Body of pancreas (tissue), 4 donors: ENCODE data around the gene KIAA0232. TPM values are rescaled to one million over a fixed set of nuclear protein-coding genes. Genes with fewer than 3 reads are reported as not detected.

ENCODE experiments used
- ATAC-seq: fragments of 150-250 bp; one replicate; pipeline ENCODE4 v1.9.1; 2016
- DNase-seq, 4 donors: peaks; one replicate each; pipeline ENCODE4 v3.0.0-alpha.2; 2019
- H3K27ac ChIP-seq, 4 donors: fragments of 200-600 bp; sonication (generic); 1 replicate in 3 of 4; 2 replicates in 1 of 4; pipeline versions ENCODE4 v1.5.1 to v1.6.1; 2016 to 2019; ENCODE audit warnings: mild to moderate bottlenecking in 1 of 4, mixed read lengths in 1 of 4, moderate library complexity in 1 of 4
- H3K27me3 ChIP-seq, 2 donors: fragments of 200-600 bp; sonication (generic); one replicate each; pipeline ENCODE4 v1.6.0; 2016; ENCODE audit warnings: mild to moderate bottlenecking in 1 of 2
- H3K36me3 ChIP-seq, 2 donors: fragments of 200-600 bp; sonication (generic); replicated peaks in 1 of 2; 2 replicates each; pipeline ENCODE4 v1.5.1; 2016; ENCODE audit warnings: low read depth in 2 of 2; ENCODE audit not compliant: insufficient read depth in 1 of 2
- H3K4me1 ChIP-seq: fragments of 200-600 bp; sonication (generic); one replicate; pipeline ENCODE4 v1.6.0; 2016
- H3K4me3 ChIP-seq, 2 donors: fragments of 200-600 bp; sonication (generic); 1 replicate in 1 of 2; 2 replicates in 1 of 2; pipeline ENCODE4 v1.5.1; 2016 to 2019
- H3K9me3 ChIP-seq, 3 donors: fragments of 200-600 bp; sonication (generic); 1 replicate in 2 of 3; 2 replicates in 1 of 3; pipeline ENCODE4 v1.5.1; 2016
- POLR2A ChIP-seq, 3 donors: fragments of 450-650 bp; IDR thresholded peaks; one replicate each; pipeline ENCODE4 v1.6.1; 2016; ENCODE audit warnings: antibody characterized with exemption in 3 of 3, mild to moderate bottlenecking in 2 of 3
- WGBS, 2 donors: methylation state at CpG; one replicate each; pipeline ENCODE4 v1.1.5; 2017; 5-methylcytosine and 5-hydroxymethylcytosine counted together
- intact Hi-C: fragments of 100-400 bp; cut with DNase I; formaldehyde crosslinking; loops from one replicate; pipeline ENCODE4 v1.15.1; 2023
- total RNA-seq, 2 donors: library from RNA; depleted of rRNA; stranded (reverse); fragments of >200 nt; gene quantifications; one replicate each; pipeline ENCODE4 v1.1.0, GENCODE V29; 2016
- TF ChIP-seq, protein P1 (sequence below), 7 experiments: fragments of 450-650 bp in 4 of 7; fragments of 200-600 bp in 3 of 7; sonication (generic) in 3 of 7; IDR thresholded peaks; one replicate each; pipeline ENCODE4 v1.5.1; 2016 to 2019; ENCODE audit warnings: antibody characterized with exemption in 7 of 7

Gene KIAA0232
- total RNA-seq, 2 donors from 2014 or later, result 9.6 to 15.0 TPM

DNA sequence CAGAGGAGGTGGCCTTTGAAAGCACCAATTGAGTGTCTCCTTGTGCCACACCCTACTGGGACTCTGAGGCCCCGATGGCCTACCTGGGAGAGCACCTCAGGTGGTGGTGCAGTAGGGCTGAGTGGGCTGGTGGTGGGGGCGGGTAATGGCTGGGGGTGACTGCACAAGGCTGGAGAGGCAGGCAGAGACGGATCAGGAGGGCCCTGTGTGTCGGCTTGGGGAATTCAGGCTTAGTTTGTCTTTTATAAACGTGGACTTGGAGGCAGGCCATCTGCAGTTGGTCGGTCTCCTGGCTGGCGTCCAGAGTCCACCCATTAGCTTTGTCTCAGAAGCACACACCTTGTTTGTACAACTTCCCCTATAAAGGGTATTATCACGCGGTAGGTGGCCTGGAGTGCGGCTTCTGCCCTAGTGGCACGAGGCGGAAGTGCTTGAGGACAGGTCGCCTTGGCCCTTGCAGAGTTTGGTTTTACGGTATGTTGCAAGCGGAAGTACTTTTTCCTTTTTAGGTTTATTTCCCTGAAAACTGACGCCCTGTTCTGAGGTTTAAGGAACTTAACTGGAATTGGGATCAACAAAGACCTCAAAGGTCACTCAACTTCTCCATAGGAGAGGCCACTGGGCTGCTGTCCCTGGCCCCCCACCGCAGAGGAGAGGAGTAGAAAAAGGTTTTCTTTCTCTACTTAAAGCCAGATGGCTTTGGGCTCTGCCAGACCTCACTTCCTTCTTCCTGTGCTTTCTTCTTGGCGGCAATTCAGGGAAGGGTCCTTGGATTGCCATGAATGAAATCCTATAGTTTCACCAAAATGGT is 135.1 kb downstream of the KIAA0232 start:
- TF ChIP-seq, protein P1, sequence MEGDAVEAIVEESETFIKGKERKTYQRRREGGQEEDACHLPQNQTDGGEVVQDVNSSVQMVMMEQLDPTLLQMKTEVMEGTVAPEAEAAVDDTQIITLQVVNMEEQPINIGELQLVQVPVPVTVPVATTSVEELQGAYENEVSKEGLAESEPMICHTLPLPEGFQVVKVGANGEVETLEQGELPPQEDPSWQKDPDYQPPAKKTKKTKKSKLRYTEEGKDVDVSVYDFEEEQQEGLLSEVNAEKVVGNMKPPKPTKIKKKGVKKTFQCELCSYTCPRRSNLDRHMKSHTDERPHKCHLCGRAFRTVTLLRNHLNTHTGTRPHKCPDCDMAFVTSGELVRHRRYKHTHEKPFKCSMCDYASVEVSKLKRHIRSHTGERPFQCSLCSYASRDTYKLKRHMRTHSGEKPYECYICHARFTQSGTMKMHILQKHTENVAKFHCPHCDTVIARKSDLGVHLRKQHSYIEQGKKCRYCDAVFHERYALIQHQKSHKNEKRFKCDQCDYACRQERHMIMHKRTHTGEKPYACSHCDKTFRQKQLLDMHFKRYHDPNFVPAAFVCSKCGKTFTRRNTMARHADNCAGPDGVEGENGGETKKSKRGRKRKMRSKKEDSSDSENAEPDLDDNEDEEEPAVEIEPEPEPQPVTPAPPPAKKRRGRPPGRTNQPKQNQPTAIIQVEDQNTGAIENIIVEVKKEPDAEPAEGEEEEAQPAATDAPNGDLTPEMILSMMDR (IDR thresholded peaks at IDR 0.05), result peak in 6 of 7 experiments; percentile 28 to 60 (median 54)
- TF ChIP-seq POLR2A (IDR thresholded peaks at IDR 0.05), result peak in 1 of 3 donors; percentile 19

DNA sequence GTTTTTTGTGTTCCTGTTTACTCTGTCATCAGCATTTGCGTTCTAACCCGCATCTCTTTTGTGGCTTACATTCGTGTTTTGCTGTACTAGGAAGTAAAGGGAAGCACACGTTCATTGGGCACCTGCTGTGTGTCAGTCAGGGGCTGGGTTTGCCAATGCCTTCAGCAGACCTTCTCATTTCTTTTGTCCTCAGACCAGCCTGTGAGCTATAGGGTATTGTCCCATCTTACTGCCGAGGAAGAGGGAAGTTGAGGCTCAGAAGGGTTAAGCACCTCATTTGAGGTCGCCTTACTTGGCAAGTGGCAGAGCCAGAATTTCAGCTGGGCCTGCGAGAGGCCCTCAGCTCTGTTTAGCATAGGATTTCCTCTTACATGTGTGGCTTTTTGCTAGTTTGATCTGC is 135.8 kb downstream of the KIAA0232 start:
- no peak overlapping the region for H3K4me3 ChIP-seq

More for the DNA sequence above, 135.1 kb downstream of the KIAA0232 start:
- peak; percentile 61 to 86 (median 82) for DNase-seq
- H3K9me3 ChIP-seq, result no peaks in the 10 kb centered on the region
- intact Hi-C loops, result no loop called here
- H3K4me3 ChIP-seq, result no peak overlapping the region
- peak; percentile 82 for ATAC-seq
- H3K27ac ChIP-seq, result peak overlapping the region; percentile 32 to 64 (median 54)
- H3K4me1 ChIP-seq, result peaks cover 27% of the 10 kb centered on the region
- no peaks in the 10 kb centered on the region for H3K36me3 ChIP-seq
- 30 to 56% methylated on average over 14 to 18 of the region's 18 CpGs for WGBS, 2 donors
- H3K27me3 ChIP-seq, result no peaks in the 10 kb centered on the region

DNA sequence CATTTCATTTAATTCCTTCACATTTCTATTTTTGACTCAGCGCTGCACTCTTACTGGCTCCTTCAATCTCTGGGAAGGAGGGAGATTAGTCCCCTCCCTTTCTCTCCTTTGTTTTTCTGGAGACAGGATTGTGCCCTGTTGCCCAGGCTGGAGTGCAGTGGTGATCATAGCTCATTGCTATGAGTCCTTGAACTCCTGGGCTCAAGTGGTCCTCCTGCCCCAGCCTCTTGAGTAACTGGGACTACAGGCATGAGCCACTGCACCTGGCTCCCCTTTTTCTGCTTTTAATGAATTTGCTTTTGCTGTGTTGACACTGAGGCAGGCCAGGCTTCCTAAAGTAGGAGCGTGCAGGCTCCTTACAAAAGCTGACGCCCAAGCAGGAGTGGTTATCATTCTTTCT is 137.6 kb downstream of the KIAA0232 start:
- Histone ChIP-seq H3K4me3 (no peak overlapping the region), H3K36me3 (peaks cover 0 to 2% of the 10 kb centered on the region in 2 donors), H3K4me1 (peaks cover 27% of the 10 kb centered on the region), H3K9me3 (no peaks in the 10 kb centered on the region), H3K27me3 (no peaks in the 10 kb centered on the region), H3K27ac (no peak overlapping the region)
- WGBS, 2 donors, result 64 to 67% methylated on average over 3 of the region's 3 CpGs
- intact Hi-C loops, result no loop called here
- ATAC-seq, result no peak
- no peak for TF ChIP-seq POLR2A (IDR thresholded peaks at IDR 0.05)
- TF ChIP-seq, protein P1 (IDR thresholded peaks at IDR 0.05), result no peak
- no peak for DNase-seq

More for the DNA sequence above, 135.8 kb downstream of the KIAA0232 start:
- DNase-seq (no peak), ATAC-seq (no peak)
- WGBS, 2 donors, result 27 to 32% methylated on average over 7 of the region's 7 CpGs
- peaks cover 27% of the 10 kb centered on the region for H3K4me1 ChIP-seq
- H3K27me3 ChIP-seq, result no peaks in the 10 kb centered on the region
- intact Hi-C loops, result no loop called here
- peak overlapping the region in 3 of 4 donors; percentile 32 to 64 (median 55) for H3K27ac ChIP-seq
- TF ChIP-seq, protein P1 (IDR thresholded peaks at IDR 0.05), result no peak
- no peak for TF ChIP-seq POLR2A (IDR thresholded peaks at IDR 0.05)
- H3K36me3 ChIP-seq, result no peaks in the 10 kb centered on the region
- no peaks in the 10 kb centered on the region for H3K9me3 ChIP-seq

DNA sequence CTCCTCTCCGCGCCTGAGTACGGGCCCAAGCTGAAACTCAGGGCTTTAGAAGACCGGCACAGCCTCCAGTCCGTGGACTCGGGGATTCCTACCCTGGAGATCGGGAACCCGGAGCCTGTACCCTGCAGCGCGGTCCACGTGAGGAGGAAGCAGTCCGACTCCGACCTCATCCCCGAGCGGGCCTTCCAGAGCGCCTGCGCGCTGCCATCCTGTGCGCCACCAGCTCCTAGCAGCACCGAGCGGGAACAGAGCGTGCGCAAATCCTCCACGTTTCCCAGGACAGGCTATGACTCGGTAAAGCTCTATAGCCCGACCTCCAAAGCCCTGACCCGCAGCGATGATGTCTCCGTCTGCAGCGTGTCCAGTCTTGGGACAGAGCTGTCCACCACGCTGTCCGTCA is 141.0 kb downstream of the KIAA0232 start:
- TF ChIP-seq POLR2A (IDR thresholded peaks at IDR 0.05), result no peak
- TF ChIP-seq, protein P1 (IDR thresholded peaks at IDR 0.05), result no peak
- ATAC-seq (no peak), DNase-seq (no peak)
- H3K27me3 ChIP-seq, result no peaks in the 10 kb centered on the region
- H3K4me3 ChIP-seq, result no peak overlapping the region
- H3K27ac ChIP-seq, result no peak overlapping the region
- H3K9me3 ChIP-seq, result no peaks in the 10 kb centered on the region
- WGBS, 2 donors, result 97 to 98% methylated on average over 21 to 32 of the region's 32 CpGs
- peaks cover 13% of the 10 kb centered on the region for H3K4me1 ChIP-seq
- intact Hi-C loops, result no loop called here
- H3K36me3 ChIP-seq, result peaks cover 0 to 2% of the 10 kb centered on the region in 2 donors
